GM12891 (cell line): ENCODE data around the gene CAMK1D.

Source experiments
- DNase-seq: peaks from one replicate; pipeline ENCODE4 v3.0.0; 2011; ENCODE audit warnings: low spot score; ENCODE audit not compliant: insufficient read length
- FAIRE-seq: peaks from 2 replicates; lab custom pipeline; 2011; peaks lifted over from hg19 to GRCh38; lab: Jason Lieb, UNC
- PAX5 ChIP-seq: IDR thresholded peaks from 2 replicates; pipeline ENCODE4 v1.6.1; 2011; ENCODE audit warnings: low read length, moderate library complexity, mild to moderate bottlenecking; ENCODE audit not compliant: insufficient read depth, severe bottlenecking
- POLR2A ChIP-seq: IDR thresholded peaks from 2 replicates; pipeline ENCODE4 v1.6.1; 2011; ENCODE audit warnings: low read depth, low read length, control low read depth
- POLR2AphosphoS5 ChIP-seq: IDR thresholded peaks from 2 replicates; pipeline ENCODE4 v1.6.1; 2011; ENCODE audit warnings: low read depth, low read length, control low read depth
- POU2F2 ChIP-seq: IDR thresholded peaks from 2 replicates; pipeline ENCODE4 v1.6.1; 2011; ENCODE audit warnings: low read depth, mild to moderate bottlenecking, control low read depth, low read length, moderate library complexity
- SPI1 ChIP-seq: IDR thresholded peaks from 2 replicates; pipeline ENCODE4 v1.6.1; 2011; ENCODE audit warnings: low read depth, low read length, control low read depth
- TAF1 ChIP-seq: IDR thresholded peaks from 2 replicates; pipeline ENCODE4 v1.6.1; 2011; ENCODE audit warnings: low read depth, low read length, control low read depth

Gene CAMK1D

GRCh38 chr10:12792889-12793556, 443.7 kb downstream of the CAMK1D start:
- DNase-seq (no peak), FAIRE-seq (no peak)
- TF ChIP-seq TAF1 (no peak), PAX5 (no peak), POLR2AphosphoS5 (no peak), POU2F2 (no peak), SPI1 (no peak)

GRCh38 chr10:12795315-12796110, 446.2 kb downstream of the CAMK1D start:
- no peak for TF ChIP-seq SPI1
- TF ChIP-seq POLR2AphosphoS5: no peak
- TF ChIP-seq PAX5: no peak
- no peak for TF ChIP-seq POLR2A
- no peak for TF ChIP-seq POU2F2
- no peak for TF ChIP-seq TAF1
- no peak for DNase-seq
- no peak for FAIRE-seq

- no peak for FAIRE-seq
Measured at GRCh38 chr10:12796401-12797160, 447.2 kb downstream of the CAMK1D start.

DNA sequence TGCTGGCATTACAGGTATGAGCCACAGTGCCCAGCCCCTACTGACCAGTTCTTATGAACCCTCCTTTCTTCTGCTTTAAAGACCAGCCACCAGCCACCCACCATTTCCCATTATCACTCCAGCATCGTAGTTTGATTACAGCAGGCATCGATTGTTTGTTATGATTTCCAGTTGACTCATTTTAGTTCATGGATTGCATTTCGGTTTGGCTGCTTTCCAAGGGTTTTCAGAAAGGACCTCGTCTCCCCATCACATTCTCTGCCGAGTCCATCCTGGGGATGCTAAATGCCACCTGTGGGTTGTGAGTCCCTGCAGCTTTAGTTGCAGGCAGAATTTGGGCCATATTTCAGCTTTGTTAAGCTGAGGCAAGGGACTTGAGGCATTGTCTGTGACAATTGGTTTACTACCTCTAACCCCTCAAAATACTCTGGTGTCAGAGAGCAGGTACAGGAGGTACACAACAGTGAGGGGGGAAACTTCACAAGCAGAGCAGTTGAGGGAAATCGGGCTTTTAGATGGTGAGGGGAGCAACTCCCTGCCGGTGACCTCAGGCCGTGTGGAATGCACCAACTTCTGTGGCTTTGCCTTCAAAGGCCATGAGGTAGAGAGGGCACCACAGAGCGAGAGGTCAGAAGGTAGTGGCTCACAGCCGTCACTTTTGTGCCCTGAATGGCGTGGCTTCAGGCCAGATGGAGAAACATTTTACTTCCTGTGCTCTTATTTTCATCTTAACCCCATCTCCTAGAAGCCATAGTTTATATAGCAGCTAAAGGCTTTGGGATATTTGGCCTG, 448.3 kb downstream of the CAMK1D start:
- FAIRE-seq (no peak), DNase-seq (no peak)
- TF ChIP-seq PAX5 (no peak), POU2F2 (no peak)

More at GRCh38 chr10:12796401-12797160, 447.2 kb downstream of the CAMK1D start:
- no peak for TF ChIP-seq POLR2A
- no peak for DNase-seq

- no peak for TF ChIP-seq PAX5
- no peak for TF ChIP-seq POLR2A
- no peak for TF ChIP-seq POU2F2
- TF ChIP-seq POLR2AphosphoS5: no peak
- no peak for TF ChIP-seq SPI1
- TF ChIP-seq TAF1: no peak
- no peak for DNase-seq
- no peak for FAIRE-seq
Measured at GRCh38 chr10:12799144-12799543, 449.8 kb downstream of the CAMK1D start.

GRCh38 chr10:12799714-12800113, 450.4 kb downstream of the CAMK1D start:
- DNase-seq (no peak), FAIRE-seq (no peak)
- TF ChIP-seq POLR2AphosphoS5 (no peak), SPI1 (no peak), POU2F2 (no peak), POLR2A (no peak), TAF1 (no peak), PAX5 (no peak)

DNA sequence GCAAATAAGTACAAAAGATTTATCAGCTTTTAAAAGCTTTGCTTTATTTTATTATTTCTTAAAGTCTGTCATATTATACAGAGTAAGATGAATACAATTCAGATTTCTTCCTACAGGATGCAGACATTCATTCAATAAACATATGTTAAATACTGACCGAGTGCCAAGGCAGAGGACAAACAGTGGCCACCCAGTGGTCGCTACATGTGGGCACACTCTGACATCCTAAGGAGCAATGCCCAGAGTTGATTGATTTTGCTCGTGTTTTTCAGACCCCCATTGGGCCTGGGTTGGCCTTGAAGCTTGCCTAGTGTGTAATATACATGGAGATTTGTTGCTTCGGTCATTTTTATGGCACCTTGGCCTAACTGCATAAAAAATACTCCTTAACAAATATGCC, 451.0 kb downstream of the CAMK1D start:
- TF ChIP-seq PAX5 (no peak), POLR2AphosphoS5 (no peak), POU2F2 (no peak), SPI1 (no peak), POLR2A (no peak), TAF1 (no peak)
- no peak for DNase-seq
- no peak for FAIRE-seq

GRCh38 chr10:12801214-12802087, 452.1 kb downstream of the CAMK1D start:
- no peak for FAIRE-seq
- DNase-seq: no peak
- TF ChIP-seq POLR2A (no peak), POLR2AphosphoS5 (no peak)

GRCh38 chr10:12803776-12804175, 454.4 kb downstream of the CAMK1D start:
- no peak for FAIRE-seq

More at GRCh38 chr10:12803776-12804175, 454.4 kb downstream of the CAMK1D start:
- no peak for DNase-seq
- no peak for TF ChIP-seq TAF1
- TF ChIP-seq POU2F2: no peak
- TF ChIP-seq PAX5: no peak
- no peak for TF ChIP-seq SPI1
- no peak for TF ChIP-seq POLR2AphosphoS5
- TF ChIP-seq POLR2A: no peak
